GM12891 (cell line): ENCODE results near the gene PDCD1LG2.

ENCODE experiments used
- POLR2A ChIP-seq: IDR thresholded peaks from 2 replicates; pipeline ENCODE4 v1.6.1; 2011; ENCODE audit warnings: low read depth, low read length, control low read depth
- POLR2AphosphoS5 ChIP-seq: IDR thresholded peaks from 2 replicates; pipeline ENCODE4 v1.6.1; 2011; ENCODE audit warnings: low read depth, low read length, control low read depth

DNA sequence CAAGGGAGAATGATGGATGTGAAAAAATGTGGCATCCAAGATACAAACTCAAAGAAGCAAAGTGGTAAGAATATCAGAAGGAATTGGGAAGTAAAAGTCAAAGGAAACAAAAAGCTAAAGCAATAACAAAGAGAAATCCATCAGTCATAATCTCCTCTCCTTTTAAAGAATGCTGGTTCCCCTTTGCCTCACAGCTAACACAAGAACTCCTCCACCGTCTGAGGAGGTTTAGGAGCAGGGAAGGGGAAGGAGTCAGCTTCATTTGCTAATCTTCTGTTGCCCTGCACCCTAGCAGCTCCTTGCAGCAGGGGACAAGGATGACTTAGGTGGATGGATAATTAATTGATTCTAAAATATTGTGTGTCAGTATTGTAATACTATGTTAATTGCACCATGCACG is 43.6 kb upstream of the PDCD1LG2 start:
- no peak for TF ChIP-seq POLR2AphosphoS5
- no peak for TF ChIP-seq POLR2A
